NCI-H1048 (cell line): ENCODE measurements around the gene APOM.

Experiments used
- DNase-seq: peaks from one replicate; lab custom pipeline; 2025; lab: John Stamatoyannopoulos, UW

APOM gene

GRCh38 chr6:31631209-31631608, 24.5 kb upstream of the APOM start:
- DNase-seq = no peak

GRCh38 chr6:31631681-31632278, 23.9 kb upstream of the APOM start:
- DNase-seq = no peak

GRCh38 chr6:31632279-31632946, 23.3 kb upstream of the APOM start:
- DNase-seq = no peak

DNA sequence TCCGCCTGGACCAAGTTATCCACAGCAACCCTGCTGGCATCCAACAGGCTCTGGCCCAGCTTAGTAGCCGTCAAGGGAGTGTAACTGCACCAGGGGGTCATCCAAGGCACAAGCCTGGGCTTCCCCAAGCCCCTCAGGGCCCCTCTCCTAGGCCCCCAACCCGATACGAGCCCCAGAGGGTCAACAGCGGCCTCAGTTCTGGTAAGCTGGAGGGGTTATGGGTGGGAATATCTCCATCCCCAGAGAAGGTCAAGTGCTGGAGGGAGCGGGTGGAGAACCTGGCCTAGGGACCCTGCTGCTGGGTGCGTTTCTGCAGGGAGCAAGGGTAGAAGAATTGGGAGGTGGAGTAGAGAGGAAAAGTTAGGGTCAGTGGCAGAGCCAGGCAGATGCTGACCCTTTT, 22.2 kb upstream of the APOM start:
- DNase-seq = no peak

DNA sequence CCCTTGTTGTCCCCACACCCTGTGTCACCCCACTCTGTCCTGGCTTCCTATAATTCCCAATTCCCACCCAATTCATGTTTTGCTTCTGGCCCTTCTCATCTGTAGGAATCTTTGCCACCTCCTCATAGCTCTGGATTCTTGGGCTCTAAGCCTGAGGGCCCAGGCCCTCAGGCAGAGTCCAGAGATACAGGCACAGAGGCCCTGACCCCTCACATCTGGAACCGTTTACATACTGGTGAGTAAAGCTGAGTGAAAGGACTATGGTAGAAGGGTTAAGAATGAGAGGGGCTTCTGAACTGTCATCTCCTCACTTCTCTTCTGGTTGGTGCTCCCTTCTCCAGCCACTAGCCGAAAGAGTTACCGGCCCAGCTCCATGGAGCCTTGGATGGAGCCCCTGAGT, 21.6 kb upstream of the APOM start:
- no peak for DNase-seq

GRCh38 chr6:31634969-31635575, 20.6 kb upstream of the APOM start:
- DNase-seq = no peak

DNA sequence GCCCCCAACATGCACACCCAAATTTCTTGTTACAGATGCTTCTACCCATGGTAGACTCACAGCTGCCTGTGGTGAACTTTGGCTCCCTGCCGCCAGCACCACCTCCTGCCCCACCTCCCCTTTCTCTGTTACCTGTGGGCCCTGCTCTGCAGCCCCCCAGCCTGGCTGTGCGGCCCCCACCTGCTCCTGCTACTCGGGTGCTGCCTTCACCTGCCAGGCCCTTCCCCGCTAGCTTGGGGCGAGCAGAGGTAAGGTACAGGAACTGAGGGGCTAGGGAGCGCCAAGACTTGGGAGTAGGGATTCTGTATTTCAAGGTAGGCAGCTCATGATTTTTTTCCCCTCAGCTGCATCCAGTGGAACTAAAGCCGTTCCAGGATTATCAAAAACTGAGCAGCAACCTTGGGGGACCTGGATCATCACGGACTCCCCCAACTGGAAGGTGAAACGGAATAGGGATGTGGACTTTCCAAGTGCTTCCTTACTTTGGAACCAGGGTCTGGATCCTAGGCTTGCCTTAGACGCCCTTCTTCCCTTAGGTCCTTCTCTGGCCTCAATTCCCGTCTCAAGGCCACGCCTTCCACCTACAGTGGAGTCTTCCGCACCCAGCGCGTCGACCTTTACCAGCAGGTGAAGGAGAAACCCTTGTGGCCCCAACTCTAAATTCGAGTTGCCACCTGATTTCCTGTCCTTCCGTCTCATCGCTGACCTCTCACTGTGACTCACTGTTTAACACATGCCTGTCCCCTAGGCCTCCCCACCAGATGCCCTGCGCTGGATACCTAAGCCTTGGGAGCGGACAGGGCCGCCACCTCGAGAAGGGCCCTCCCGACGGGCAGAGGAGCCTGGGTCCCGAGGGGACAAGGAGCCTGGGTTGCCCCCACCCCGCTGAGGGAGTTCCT, 18.7 kb upstream of the APOM start:
- DNase-seq = no peak

- no peak for DNase-seq
These were observed 16.7 kb upstream of the APOM start for GRCh38 chr6:31639043-31639442.

GRCh38 chr6:31639449-31639861, 16.2 kb upstream of the APOM start:
- no peak for DNase-seq

GRCh38 chr6:31640612-31641011, 15.1 kb upstream of the APOM start:
- DNase-seq = no peak

- no peak for DNase-seq
These were observed 14.3 kb upstream of the APOM start for GRCh38 chr6:31641370-31641769.

GRCh38 chr6:31642798-31643570, 12.7 kb upstream of the APOM start:
- no peak for DNase-seq

DNA sequence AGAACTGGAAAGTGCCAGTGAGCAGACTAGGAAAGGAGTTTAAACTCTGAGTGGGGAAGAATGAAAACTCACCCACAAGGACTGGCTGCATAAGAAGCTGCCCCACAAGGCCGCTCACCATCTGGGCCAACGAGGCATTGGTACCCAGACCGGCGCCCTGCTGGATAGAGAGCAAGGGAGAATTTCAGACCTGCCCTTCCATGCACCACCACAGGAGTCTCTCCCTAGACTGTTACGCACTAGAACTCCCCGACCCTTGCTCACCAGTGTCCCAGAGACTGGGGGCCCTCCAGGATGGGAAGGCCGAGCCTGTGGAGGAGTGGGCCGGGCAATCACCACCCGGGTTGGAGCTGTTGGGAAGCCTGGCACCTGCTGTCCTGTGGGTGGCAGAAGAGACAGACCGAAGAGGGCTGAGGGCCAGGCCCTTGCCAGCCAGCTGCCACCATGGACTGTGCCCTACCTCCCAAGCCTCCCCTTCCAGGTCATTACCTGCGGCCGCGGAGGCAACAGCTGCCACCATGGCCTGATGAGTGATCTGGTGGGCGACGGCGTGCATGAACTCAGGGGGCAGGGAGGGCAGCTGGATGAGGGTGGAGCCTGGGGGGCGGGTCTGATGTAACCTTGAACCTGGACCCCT, 11.8 kb upstream of the APOM start:
- no peak for DNase-seq

GRCh38 chr6:31645325-31645724, 10.4 kb upstream of the APOM start:
- no peak for DNase-seq

- DNase-seq = no peak
These were observed 4.0 kb upstream of the APOM start for GRCh38 chr6:31651602-31652191.

GRCh38 chr6:31652925-31653724, 2.6 kb upstream of the APOM start:
- DNase-seq = peak; percentile 76

GRCh38 chr6:31654574-31655348, 933 bp upstream of the APOM start:
- no peak for DNase-seq

GRCh38 chr6:31657406-31658157, 1.9 kb downstream of the APOM start:
- no peak for DNase-seq
